HL-60 (cell line): ENCODE data around the gene ZNF133.

ENCODE experiments used
- DNase-seq, 2 experiments: peaks; one replicate each; pipeline ENCODE4 v3.0.0-alpha.2; 2010 to 2020; ENCODE audit warnings: low read depth in 1 of 2, low spot score in 1 of 2
- H3K27ac ChIP-seq: fragments of 250-450 bp; sonication (Bioruptor Pico); replicated peaks from 2 replicates; pipeline ENCODE4 v1.5.1; 2020; ENCODE audit warnings: mild to moderate bottlenecking, moderate library complexity
- H3K27me3 ChIP-seq: fragments of 250-450 bp; sonication (Bioruptor Pico); 2 replicates; pipeline ENCODE4 v1.5.1; 2021; ENCODE audit warnings: mild to moderate bottlenecking, moderate library complexity; ENCODE audit not compliant: insufficient read depth, poor library complexity, severe bottlenecking
- H3K4me3 ChIP-seq: replicated peaks from 2 replicates; pipeline ENCODE4 v1.5.1; 2011; ENCODE audit warnings: mild to moderate bottlenecking, control low read depth, low read length; ENCODE audit not compliant: insufficient read depth
- GABPA ChIP-seq: IDR thresholded peaks from 2 replicates; pipeline ENCODE4 v1.6.1; 2012; ENCODE audit warnings: low read depth
- POLR2AphosphoS5 ChIP-seq: IDR thresholded peaks from 2 replicates; pipeline ENCODE4 v1.6.1; 2012; ENCODE audit warnings: low read depth
- SPI1 ChIP-seq: IDR thresholded peaks from 2 replicates; pipeline ENCODE4 v1.6.1; 2012; ENCODE audit warnings: low read depth, mild to moderate bottlenecking, borderline replicate concordance
- TF ChIP-seq, protein P1 (sequence below): IDR thresholded peaks from 2 replicates; pipeline ENCODE4 v1.6.1; 2012; ENCODE audit warnings: low read depth; ENCODE audit not compliant: insufficient replicate concordance
- TF ChIP-seq, protein P2 (sequence below): IDR thresholded peaks from one replicate; pipeline ENCODE4 v1.5.1; 2011; ENCODE audit warnings: low read length, control low read depth, inconsistent platforms; ENCODE audit not compliant: insufficient read depth

The ZNF133 gene

DNA sequence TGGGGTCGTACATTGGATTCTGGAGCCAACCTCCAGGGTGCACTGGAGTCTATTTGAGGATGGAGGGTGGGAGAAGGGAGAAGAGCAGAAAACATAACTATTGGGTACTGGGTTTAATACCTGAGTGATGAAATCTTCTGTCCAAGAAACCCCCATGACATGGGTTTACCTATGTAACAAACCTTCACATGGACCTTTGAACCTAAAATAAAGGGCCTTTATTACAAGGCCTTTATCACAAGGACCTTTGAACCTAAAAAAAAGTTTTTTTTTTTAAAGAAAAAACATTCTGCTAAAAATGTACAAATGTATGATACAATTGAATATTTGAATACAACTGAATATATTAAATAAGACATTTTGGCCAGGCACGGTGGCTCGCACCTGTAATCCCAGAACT, 38.1 kb upstream of the ZNF133 start:
- no peak overlapping the region for H3K27ac ChIP-seq
- DNase-seq = no peak
- TF ChIP-seq POLR2AphosphoS5 = no peak
- TF ChIP-seq GABPA = no peak
- TF ChIP-seq, protein P1, sequence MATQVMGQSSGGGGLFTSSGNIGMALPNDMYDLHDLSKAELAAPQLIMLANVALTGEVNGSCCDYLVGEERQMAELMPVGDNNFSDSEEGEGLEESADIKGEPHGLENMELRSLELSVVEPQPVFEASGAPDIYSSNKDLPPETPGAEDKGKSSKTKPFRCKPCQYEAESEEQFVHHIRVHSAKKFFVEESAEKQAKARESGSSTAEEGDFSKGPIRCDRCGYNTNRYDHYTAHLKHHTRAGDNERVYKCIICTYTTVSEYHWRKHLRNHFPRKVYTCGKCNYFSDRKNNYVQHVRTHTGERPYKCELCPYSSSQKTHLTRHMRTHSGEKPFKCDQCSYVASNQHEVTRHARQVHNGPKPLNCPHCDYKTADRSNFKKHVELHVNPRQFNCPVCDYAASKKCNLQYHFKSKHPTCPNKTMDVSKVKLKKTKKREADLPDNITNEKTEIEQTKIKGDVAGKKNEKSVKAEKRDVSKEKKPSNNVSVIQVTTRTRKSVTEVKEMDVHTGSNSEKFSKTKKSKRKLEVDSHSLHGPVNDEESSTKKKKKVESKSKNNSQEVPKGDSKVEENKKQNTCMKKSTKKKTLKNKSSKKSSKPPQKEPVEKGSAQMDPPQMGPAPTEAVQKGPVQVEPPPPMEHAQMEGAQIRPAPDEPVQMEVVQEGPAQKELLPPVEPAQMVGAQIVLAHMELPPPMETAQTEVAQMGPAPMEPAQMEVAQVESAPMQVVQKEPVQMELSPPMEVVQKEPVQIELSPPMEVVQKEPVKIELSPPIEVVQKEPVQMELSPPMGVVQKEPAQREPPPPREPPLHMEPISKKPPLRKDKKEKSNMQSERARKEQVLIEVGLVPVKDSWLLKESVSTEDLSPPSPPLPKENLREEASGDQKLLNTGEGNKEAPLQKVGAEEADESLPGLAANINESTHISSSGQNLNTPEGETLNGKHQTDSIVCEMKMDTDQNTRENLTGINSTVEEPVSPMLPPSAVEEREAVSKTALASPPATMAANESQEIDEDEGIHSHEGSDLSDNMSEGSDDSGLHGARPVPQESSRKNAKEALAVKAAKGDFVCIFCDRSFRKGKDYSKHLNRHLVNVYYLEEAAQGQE = no peak
- TF ChIP-seq SPI1 = no peak
- TF ChIP-seq, protein P2, sequence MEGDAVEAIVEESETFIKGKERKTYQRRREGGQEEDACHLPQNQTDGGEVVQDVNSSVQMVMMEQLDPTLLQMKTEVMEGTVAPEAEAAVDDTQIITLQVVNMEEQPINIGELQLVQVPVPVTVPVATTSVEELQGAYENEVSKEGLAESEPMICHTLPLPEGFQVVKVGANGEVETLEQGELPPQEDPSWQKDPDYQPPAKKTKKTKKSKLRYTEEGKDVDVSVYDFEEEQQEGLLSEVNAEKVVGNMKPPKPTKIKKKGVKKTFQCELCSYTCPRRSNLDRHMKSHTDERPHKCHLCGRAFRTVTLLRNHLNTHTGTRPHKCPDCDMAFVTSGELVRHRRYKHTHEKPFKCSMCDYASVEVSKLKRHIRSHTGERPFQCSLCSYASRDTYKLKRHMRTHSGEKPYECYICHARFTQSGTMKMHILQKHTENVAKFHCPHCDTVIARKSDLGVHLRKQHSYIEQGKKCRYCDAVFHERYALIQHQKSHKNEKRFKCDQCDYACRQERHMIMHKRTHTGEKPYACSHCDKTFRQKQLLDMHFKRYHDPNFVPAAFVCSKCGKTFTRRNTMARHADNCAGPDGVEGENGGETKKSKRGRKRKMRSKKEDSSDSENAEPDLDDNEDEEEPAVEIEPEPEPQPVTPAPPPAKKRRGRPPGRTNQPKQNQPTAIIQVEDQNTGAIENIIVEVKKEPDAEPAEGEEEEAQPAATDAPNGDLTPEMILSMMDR = no peak
- H3K4me3 ChIP-seq = no peak overlapping the region
- no peaks in the 10 kb centered on the region for H3K27me3 ChIP-seq

DNA sequence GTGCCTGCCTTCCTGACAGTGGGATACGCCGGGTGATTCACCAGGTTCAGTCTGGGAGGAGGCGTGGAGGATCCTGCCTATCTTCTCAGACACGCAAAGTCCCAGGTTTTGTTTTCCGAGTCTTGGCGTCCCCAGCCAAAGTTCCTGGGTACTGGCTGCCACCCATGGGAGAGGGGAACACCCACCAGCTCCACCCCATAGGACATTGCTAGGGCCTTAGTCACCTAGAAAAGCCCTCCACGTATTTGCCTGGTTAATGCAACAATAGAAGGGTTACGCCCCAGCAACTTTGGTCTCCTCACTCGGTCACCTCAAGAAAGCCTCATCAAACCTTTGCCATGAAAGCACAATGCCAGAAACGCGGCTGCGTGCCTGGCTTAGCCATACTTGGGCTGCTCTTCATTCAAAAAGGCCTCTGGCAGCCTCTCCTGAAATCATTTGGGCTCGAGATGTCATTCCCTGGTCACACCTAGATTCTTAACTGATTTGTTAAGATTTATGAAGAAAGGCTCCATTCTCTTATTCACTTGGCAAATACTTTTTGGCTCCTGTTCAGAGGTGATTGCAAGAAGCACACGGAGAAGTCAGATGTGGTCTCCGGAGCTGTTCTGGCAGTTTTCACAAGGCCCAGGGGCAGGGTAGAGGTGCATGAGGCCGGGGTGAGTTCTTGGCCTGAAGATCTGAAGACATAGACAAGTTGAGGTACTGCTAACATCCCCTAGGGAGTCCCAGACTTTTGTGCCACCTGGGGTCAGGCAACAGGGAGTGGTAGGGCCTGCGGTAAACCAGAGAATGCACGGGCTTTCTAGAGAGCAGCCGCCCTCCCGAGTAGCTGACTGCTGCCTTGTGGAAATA, 35.5 kb upstream of the ZNF133 start:
- no peak for DNase-seq
- Histone ChIP-seq H3K27ac (no peak overlapping the region), H3K4me3 (no peak overlapping the region), H3K27me3 (no peaks in the 10 kb centered on the region)
- no peak for TF ChIP-seq SPI1
- TF ChIP-seq GABPA = no peak
- TF ChIP-seq POLR2AphosphoS5 = no peak
- TF ChIP-seq, protein P2 = no peak
- TF ChIP-seq, protein P1 = no peak

DNA sequence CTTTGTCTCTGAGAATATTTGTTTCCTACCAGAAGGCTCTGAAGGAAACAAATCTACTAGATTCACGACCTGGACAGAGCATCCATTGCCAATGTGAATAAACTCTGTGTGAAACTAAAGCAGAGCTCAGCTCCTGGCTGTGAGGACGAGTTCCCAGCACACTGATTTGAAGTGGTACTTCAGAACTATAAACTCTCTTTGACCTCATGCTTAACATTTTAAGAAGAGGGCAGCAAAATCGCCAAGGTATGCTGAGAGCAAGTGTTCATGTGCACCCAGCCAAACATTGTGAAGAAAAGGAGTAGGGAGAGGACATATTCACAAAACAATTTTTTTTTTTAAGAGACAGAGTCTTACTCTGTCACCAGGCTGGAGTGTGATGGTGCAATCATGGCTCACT, 33.7 kb upstream of the ZNF133 start:
- Histone ChIP-seq H3K27ac (no peak overlapping the region), H3K27me3 (no peaks in the 10 kb centered on the region), H3K4me3 (no peak overlapping the region)
- TF ChIP-seq POLR2AphosphoS5 (no peak), SPI1 (no peak), GABPA (no peak)
- TF ChIP-seq, protein P1 = no peak
- TF ChIP-seq, protein P2 = no peak
- DNase-seq = no peak
